K562 (cell line): ENCODE data around the gene CARF. TPM values are rescaled to one million over a fixed set of nuclear protein-coding genes. Genes with fewer than 3 reads are reported as not detected.

Experiments
- ATF7 ChIP-seq: fragments of 450-650 bp; IDR thresholded peaks from 2 replicates; pipeline ENCODE4 v1.7.1; 2014; ENCODE audit warnings: mild to moderate bottlenecking, moderate library complexity
- BHLHE40 ChIP-seq: IDR thresholded peaks from 2 replicates; pipeline ENCODE4 v1.6.1; 2011; ENCODE audit warnings: low read length, improper control_type of control experiment
- C11orf30 ChIP-seq: fragments of 450-650 bp; IDR thresholded peaks from 2 replicates; pipeline ENCODE4 v1.6.1; 2016; ENCODE audit warnings: low read depth, mild to moderate bottlenecking
- CREBBP ChIP-seq: IDR thresholded peaks from one replicate; pipeline ENCODE4 v1.6.1; 2012; ENCODE audit warnings: low read depth, mild to moderate bottlenecking, control low read depth, inconsistent platforms, low read length
- CREM ChIP-seq: IDR thresholded peaks from 2 replicates; pipeline ENCODE4 v1.6.1; 2014; ENCODE audit warnings: antibody characterized with exemption, low read depth
- FOS ChIP-seq: IDR thresholded peaks from 3 replicates; pipeline ENCODE4 v1.6.1; 2011; ENCODE audit not compliant: insufficient read length; ENCODE audit errors: extremely low read depth
- HMGN3 ChIP-seq: IDR thresholded peaks from 2 replicates; pipeline ENCODE4 v1.6.1; 2011; ENCODE audit warnings: borderline replicate concordance, low read depth, mild to moderate bottlenecking, mixed read lengths, low read length; ENCODE audit not compliant: insufficient read length; ENCODE audit errors: extremely low read depth
- ILK ChIP-seq: fragments of 450-650 bp; IDR thresholded peaks from 2 replicates; pipeline ENCODE4 v1.6.1; 2016; ENCODE audit warnings: missing genetic modification characterization, low read depth, mild to moderate bottlenecking, missing compliant biosample characterization, moderate library complexity, borderline replicate concordance
- MAFF ChIP-seq: IDR thresholded peaks from 2 replicates; pipeline ENCODE4 v1.6.1; 2012; ENCODE audit warnings: low read length, improper control_type of control experiment
- MAFK ChIP-seq: IDR thresholded peaks from 2 replicates; pipeline ENCODE4 v1.6.1; 2011; ENCODE audit warnings: low read length, improper control_type of control experiment
- MTA1 ChIP-seq: fragments of 450-650 bp; IDR thresholded peaks from 2 replicates; pipeline ENCODE4 v1.6.1; 2017; ENCODE audit warnings: borderline replicate concordance
- NCOA1 ChIP-seq: fragments of 450-650 bp; IDR thresholded peaks from 2 replicates; pipeline ENCODE4 v1.6.1; 2016; ENCODE audit warnings: low read depth
- NCOA6 ChIP-seq: fragments of 450-650 bp; IDR thresholded peaks from 2 replicates; pipeline ENCODE4 v1.6.1; 2017; ENCODE audit warnings: mild to moderate bottlenecking
- NFIC ChIP-seq: fragments of 450-650 bp; IDR thresholded peaks from 2 replicates; pipeline ENCODE4 v1.6.1; 2017; ENCODE audit warnings: mild to moderate bottlenecking, inconsistent platforms
- PHF8 ChIP-seq: fragments of 200-600 bp; sonication (generic); IDR thresholded peaks from 2 replicates; pipeline ENCODE4 v1.6.1; 2012; ENCODE audit warnings: mixed run types, mild to moderate bottlenecking, inconsistent platforms, low read length, moderate library complexity, borderline replicate concordance
- PKNOX1 ChIP-seq: fragments of 450-650 bp; IDR thresholded peaks from 2 replicates; pipeline ENCODE4 v1.6.1; 2016
- POLR2H ChIP-seq: IDR thresholded peaks from 2 replicates; pipeline ENCODE4 v1.6.1; 2016; ENCODE audit warnings: missing genetic modification characterization, low read depth, mild to moderate bottlenecking, control low read depth, missing compliant biosample characterization, moderate library complexity
- POLR3G ChIP-seq: IDR thresholded peaks from 2 replicates; pipeline ENCODE4 v1.6.1; 2011; ENCODE audit not compliant: insufficient read length, insufficient replicate concordance; ENCODE audit errors: extremely low read depth
- RAD51 ChIP-seq: fragments of 450-650 bp; IDR thresholded peaks from 2 replicates; pipeline ENCODE4 v1.7.1; 2016; ENCODE audit warnings: low read depth, mild to moderate bottlenecking, borderline replicate concordance
- RCOR1 ChIP-seq, 2 experiments: IDR thresholded peaks; 2 replicates each; pipeline ENCODE4 v1.6.1; 2012; ENCODE audit warnings: low read depth in 2 of 2, low read length in 2 of 2, borderline replicate concordance in 1 of 2, improper control_type of control experiment in 1 of 2
- STAG1 ChIP-seq: sonication (generic); formaldehyde crosslinking; IDR thresholded peaks from 2 replicates; pipeline ENCODE4 v1.5.0; 2020; ENCODE audit warnings: missing genetic modification reagents, borderline replicate concordance
- TAF9B ChIP-seq: fragments of 450-650 bp; IDR thresholded peaks from 2 replicates; pipeline ENCODE4 v1.6.1; 2018; ENCODE audit warnings: mild to moderate bottlenecking; ENCODE audit not compliant: partially characterized antibody
- TSC22D4 ChIP-seq: fragments of 450-650 bp; IDR thresholded peaks from 2 replicates; pipeline ENCODE4 v1.6.1; 2016; ENCODE audit warnings: missing genetic modification characterization, missing biosample characterization, control low read depth
- ZNF232 ChIP-seq: sonication (generic); formaldehyde crosslinking; IDR thresholded peaks from 2 replicates; pipeline ENCODE4 v1.8.0; 2022; ENCODE audit warnings: mild to moderate bottlenecking, missing genetic modification reagents
- ZNF316 ChIP-seq: fragments of 450-650 bp; IDR thresholded peaks from 2 replicates; pipeline ENCODE4 v1.6.1; 2016
- ZNF518B ChIP-seq: fragments of 250-450 bp; sonication (Bioruptor Pico); IDR thresholded peaks from 2 replicates; pipeline ENCODE4 v1.5.0; 2021; ENCODE audit warnings: mild to moderate bottlenecking, moderate library complexity
- polyA plus RNA-seq, 8 experiments: library from polyadenylated mRNA; depleted of rRNA in 4 of 8; stranded (reverse) in 5 of 8; unstranded in 3 of 8; fragments of >200 nt; fragmentation: Nextera tagmentation in 2 of 8; fragmentation: Illumina TruSeq in 1 of 8; extraction: Ambion mirVana in 2 of 8; extraction: Trizol in 1 of 8; gene quantifications; 2 replicates each; pipeline versions ENCODE4 v1.2.1 to v1.2.3, GENCODE V29; 2011 to 2014; ENCODE audit warnings: inconsistent platforms in 1 of 8, missing spikeins in 1 of 8
- total RNA-seq, 7 experiments: library from RNA; depleted of rRNA in 6 of 7; stranded (reverse); fragments of >200 nt in 6 of 7; fragmentation: Illumina TruSeq in 2 of 7; extraction: Trizol in 2 of 7; gene quantifications; 2 replicates each; pipeline versions ENCODE4 v1.2.1 to v1.2.3, GENCODE V29; 2011 to 2021; ENCODE audit warnings: low replicate concordance in 1 of 7

The CARF gene
- total and polyA plus RNA-seq, 9 of the 15 experiments (the other 6 are each of a cell fraction or from before 2014, with no cell fraction given), result 0.31 to 4.2 (median 1.2) TPM

GRCh38 chr2:203014456-203015199 lies 102.6 kb downstream of the CARF start, which contains the start of gene NBEAL1 (continued):
- TF ChIP-seq ZNF518B (CRISPR knock-in tag) (no peak), RCOR1 (IDR thresholded peaks at IDR 0.05; ENCODE audit: borderline replicate concordance in 1 of 2, low read depth in 2 of 2, low read length in 2 of 2) (0 out of 4 replicates have a peak, but pooled peaks of 1 of the 2 experiments have one; percentile 25), BHLHE40 (peak; percentile 43; the same call in 1 of the 2 replicates), ZNF232 (no peak), NCOA6 (peak; percentile 65; the same call in 1 of the 2 replicates), ILK (tag) (no peak), FOS (peak; percentile 2), ATF7 (peak; percentile 97), PHF8 (peak; percentile 64; the same call in 1 of the 2 replicates), MAFK (0 out of 2 replicates have a peak, but pooled peaks have one; percentile 49), PKNOX1 (peak; percentile 87), POLR2H (tag) (peak; percentile 85), RAD51 (no peak), TAF9B (peak; percentile 70), NFIC (peak; percentile 62), MAFF (0 out of 2 replicates have a peak, but pooled peaks have one; percentile 14), CREBBP (no peak), ZNF316 (peak; percentile 98), HMGN3 (peak; percentile 62), POLR3G (no peak), STAG1 (CRISPR knock-in tag) (no peak), TSC22D4 (tag) (no peak), C11orf30 (peak; percentile 94), MTA1 (no peak), CREM (peak; percentile 98), NCOA1 (peak; percentile 71; the same call in 1 of the 2 replicates)
